Jurkat, Clone E6-1 (cell line): ENCODE data around the gene PPP1R1C.
"Not testable (repeated sequence)": the region's sequence is repeated elsewhere in the genome, so short reads cannot be mapped to it uniquely, and the experiment has no call there.

Experiments
- DNase-seq: peaks from one replicate; pipeline ENCODE4 v3.0.0-alpha.2; 2011; ENCODE audit warnings: low read depth, low spot score
- H3K4me3 ChIP-seq: 2 replicates; pipeline ENCODE4 v1.5.1; 2011; ENCODE audit warnings: mild to moderate bottlenecking, low read length, control low read depth, moderate library complexity

The PPP1R1C gene

DNA sequence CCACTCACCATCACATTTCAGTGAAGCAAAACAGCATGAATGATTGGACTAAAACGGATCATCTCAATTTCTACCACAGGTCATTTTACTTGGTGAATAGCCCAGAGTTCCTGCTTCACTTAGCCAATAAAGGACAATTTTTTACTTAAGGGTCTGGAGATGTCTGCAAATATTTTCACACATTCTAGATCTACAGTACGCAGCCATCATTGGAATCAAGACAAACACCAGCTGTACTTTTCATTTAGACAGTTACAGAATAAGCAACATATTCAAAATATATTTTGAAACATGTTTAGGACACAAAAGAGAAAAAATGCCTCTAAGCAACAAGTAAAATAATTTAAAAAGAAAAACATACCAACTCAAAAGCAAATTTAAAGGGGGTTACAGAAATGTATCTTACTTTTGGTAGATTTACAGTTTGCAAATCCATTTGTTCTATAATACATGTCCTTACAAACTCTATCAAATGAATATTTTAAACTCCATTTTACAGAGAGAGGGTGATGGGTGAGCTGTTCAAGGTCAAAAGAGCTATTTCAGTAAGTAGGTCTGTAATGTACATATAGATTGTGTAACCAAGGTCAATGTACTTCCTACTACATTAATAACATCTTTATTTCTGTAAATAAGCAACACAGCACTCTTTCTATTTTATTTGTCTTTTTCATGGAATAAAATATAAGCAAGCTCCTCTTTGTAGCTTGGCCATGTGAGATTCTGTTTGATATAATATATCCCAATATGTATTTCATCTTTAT is 13.4 kb downstream of the PPP1R1C start:
- DNase-seq = no peak
- H3K4me3 ChIP-seq = no peak overlapping the region

DNA sequence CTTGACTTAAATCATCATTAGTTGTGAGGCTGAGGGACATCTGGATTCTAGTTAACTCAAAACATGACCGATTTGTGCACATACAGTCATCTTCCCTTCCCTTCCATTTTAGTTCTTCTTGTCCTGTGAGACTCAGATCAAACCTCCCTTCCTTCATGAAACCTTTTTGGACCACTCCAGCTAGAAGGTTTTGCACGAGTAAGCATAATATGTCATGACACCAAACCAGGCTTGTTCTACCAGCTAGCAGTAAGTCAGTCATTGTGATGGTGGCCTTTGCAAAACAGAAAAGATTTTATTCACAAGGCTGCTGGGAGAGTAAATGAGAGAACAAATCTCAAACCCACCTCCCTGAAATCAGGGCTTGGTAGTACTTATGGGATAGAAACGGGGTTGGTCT is 14.3 kb downstream of the PPP1R1C start:
- no peak for DNase-seq
- no peak overlapping the region for H3K4me3 ChIP-seq

- no peak overlapping the region for H3K4me3 ChIP-seq
- no peak for DNase-seq
These were observed 19.4 kb downstream of the PPP1R1C start for GRCh38 chr2:182004945-182005520.

GRCh38 chr2:182006595-182007341 is 21.1 kb downstream of the PPP1R1C start:
- no peak for DNase-seq
- no peak overlapping the region for H3K4me3 ChIP-seq

DNA sequence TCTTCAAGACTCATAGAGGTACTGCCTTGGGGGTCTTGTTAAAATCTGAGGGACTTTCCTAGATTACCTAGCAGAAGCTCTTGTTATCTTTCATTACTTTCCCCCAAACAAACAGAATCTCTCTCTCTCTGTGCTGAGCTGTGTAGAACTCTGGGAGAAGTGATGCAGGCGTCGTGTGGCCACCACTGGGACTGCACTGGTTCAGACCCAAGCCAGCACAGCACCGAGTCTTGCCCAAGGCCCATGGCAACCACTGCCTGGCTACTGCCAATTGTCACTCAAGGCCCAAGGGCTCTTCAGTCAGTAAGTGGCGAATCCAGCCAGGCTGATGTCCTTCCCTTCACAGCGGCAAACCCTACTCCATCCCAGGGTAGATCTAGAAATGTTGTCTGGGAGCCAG is 28.6 kb downstream of the PPP1R1C start:
- DNase-seq = no peak
- H3K4me3 ChIP-seq = no peak overlapping the region

GRCh38 chr2:182015334-182016109 is 29.9 kb downstream of the PPP1R1C start:
- H3K4me3 ChIP-seq = no peak overlapping the region

DNA sequence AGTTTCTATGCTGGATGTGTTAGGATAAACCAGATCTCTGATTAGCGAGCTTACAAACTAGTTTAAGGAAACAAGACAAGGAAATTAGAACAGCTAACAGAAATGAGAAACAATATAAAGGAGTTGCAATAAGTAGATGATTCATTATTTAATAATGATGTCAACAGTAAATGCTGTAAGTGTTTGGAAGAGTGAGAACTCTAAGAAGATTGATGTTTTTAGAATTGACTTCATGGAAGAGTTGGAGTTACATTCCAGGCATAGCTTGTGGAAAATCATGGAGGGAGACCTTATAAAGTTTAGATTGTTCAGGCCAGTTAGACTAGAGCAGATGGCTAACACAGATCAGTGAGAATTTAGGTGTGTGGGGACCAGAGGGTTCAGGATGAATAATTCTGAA is 32.6 kb downstream of the PPP1R1C start:
- H3K4me3 ChIP-seq = no peak overlapping the region
- DNase-seq = no peak

More at GRCh38 chr2:182015334-182016109, 29.9 kb downstream of the PPP1R1C start:
- DNase-seq = no peak

- DNase-seq = no peak
- no peak overlapping the region for H3K4me3 ChIP-seq
These were observed 34.1 kb downstream of the PPP1R1C start for GRCh38 chr2:182019731-182020130.

GRCh38 chr2:182020286-182021070 is 34.8 kb downstream of the PPP1R1C start:
- DNase-seq = peak; percentile 11
- no peak overlapping the region for H3K4me3 ChIP-seq

DNA sequence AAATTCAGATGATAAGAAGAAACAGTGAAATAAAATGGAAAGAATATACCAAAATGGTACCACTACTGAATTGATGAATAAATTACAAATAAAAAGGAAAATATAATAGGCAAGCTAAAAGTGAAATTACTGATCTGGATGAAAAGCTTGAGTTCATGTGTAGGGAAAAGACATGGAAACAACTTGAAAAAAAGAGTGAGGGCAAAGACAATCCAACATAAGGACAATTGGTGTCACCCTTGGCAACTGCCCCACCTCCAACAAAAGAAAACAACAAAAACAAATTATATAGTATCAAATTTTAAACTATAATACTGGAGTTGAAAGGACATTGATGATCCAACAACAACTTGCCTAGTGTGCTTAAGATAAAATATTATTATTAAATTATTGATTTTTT is 37.6 kb downstream of the PPP1R1C start:
- no peak overlapping the region for H3K4me3 ChIP-seq

DNA sequence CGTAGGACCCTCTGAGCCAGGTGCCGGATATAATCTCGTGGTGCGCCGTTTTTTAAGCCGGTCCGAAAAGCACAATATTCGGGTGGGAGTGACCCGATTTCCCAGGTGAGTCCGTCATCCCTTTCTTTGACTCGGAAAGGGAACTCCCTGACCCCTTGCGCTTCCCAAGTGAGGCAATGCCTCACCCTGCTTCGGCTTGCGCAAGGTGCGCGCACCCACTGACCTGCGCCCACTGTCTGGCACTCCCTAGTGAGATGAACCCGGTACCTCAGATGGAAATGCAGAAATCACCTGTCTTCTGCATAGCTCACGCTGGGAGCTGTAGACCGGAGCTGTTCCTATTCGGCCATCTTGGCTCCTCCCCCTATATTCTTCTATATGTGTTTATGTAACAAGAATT is 45.2 kb downstream of the PPP1R1C start:
- not testable (repeated sequence) for DNase-seq, H3K4me3 ChIP-seq

More for the DNA sequence above, 37.6 kb downstream of the PPP1R1C start:
- no peak for DNase-seq

DNA sequence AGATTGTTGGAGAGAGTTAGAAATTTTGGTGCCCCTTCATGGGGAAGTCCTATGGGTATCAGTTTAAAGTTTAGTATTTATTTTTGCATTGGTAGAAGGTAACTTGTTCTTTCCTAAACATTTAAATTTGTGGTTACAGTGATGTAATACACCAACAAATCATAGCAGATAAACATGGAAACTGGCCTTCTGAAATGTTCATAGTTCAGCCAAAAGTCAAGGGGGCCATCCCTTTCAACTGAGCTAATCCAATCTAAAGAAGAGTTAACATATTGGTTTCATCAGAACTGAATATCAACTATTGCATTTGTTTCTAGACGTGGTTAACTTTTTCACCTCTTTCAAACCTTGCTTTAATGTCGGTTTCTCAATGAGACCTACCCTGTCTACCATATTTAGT is 46.3 kb downstream of the PPP1R1C start:
- no peak for DNase-seq
- H3K4me3 ChIP-seq = no peak overlapping the region

- DNase-seq = no peak
These were observed 47.8 kb downstream of the PPP1R1C start for GRCh38 chr2:182033449-182033848.

GRCh38 chr2:182038576-182038975 is 52.9 kb downstream of the PPP1R1C start:
- no peak overlapping the region for H3K4me3 ChIP-seq
- DNase-seq = no peak

More at GRCh38 chr2:182033449-182033848, 47.8 kb downstream of the PPP1R1C start:
- no peak overlapping the region for H3K4me3 ChIP-seq

DNA sequence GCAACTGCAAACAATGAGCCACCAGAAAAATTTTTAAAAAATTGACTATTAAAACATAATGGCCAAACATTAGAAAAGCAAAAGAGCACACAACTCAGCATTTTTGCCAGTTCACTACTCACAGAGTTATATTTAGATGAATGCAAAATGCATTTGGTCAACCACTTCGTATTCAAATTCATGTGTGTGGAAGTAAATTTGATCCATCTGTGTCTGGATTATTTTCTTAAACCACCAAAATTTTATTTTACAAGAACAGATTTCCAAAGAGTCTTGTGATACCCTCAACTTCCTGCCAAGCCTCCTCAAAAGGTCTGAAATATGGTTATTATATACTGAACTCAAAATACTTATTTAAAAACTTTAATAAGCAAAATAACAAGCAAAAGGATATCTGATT is 57.4 kb downstream of the PPP1R1C start:
- no peak overlapping the region for H3K4me3 ChIP-seq
- no peak for DNase-seq

DNA sequence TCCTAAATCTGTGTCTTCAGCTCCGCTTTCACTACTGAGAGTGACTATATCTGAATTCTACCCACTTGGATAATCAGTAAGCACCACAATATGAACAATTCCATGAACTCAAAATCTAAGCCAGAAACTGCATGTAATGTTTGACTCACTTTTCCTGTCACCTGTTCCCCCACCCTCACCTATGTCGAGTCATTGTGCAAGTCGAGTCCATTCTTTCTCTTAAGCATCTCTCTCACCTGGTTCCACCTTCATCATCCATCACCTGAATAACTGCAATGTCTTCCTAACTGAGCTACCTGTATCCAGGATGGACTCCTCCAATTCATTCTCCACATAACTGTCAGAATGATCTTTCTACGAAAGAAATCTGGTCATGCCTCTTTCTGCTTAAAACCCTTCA is 58.2 kb downstream of the PPP1R1C start:
- H3K4me3 ChIP-seq = no peak overlapping the region
- DNase-seq = no peak

DNA sequence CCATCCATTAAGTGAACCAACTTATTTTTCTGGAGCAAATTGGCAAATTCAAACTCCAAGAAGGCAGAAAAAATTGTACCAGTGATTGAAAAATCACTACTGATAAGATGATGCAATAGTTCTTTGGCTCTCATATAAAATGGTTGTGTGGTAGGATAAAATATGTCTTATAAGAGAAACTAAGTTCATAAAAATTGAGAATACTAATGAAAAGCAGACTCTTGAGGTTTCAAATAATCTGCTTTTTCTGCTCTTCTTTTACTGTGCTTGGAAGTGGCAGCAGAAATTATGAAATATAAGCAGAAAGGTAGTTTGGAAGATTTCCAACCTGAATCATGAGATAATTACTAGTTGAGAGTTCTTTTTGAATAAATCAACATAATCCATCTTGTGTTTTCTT is 61.9 kb downstream of the PPP1R1C start:
- H3K4me3 ChIP-seq = no peak overlapping the region
- no peak for DNase-seq

GRCh38 chr2:182048088-182048487 is 62.4 kb downstream of the PPP1R1C start:
- DNase-seq = no peak
- H3K4me3 ChIP-seq = no peak overlapping the region

DNA sequence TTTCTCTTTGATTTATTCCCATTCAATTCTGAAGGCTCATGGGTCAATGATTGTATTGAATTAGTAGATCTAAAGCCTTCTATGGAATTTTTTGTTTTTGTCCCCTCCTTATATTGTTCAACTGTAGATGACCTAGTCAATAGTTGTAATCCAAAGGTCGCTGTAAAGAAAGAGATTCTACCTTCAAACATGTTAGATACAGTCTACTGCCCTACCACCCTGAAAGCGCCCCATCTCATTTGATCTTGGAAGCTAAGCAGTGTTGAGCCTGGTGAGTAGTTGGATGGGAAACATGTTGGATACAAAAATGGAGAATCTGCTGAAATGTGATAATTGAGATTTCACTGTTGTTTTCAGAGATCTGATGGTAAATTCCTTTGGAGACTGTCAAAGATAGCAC is 63.0 kb downstream of the PPP1R1C start:
- no peak for DNase-seq

More for the DNA sequence above, 63.0 kb downstream of the PPP1R1C start:
- H3K4me3 ChIP-seq = no peak overlapping the region
